SK-N-MC (cell line): ENCODE results near the gene BGN.

Experiments used
- EZH2 ChIP-seq: fragments of 200-600 bp; sonication (generic); IDR thresholded peaks from one replicate; pipeline ENCODE4 v1.6.1; 2017; ENCODE audit warnings: antibody characterized with exemption
- FOXP2 ChIP-seq: optimal IDR thresholded peaks from 2 replicates; pipeline ENCODE3; 2011; ENCODE audit warnings: mild to moderate bottlenecking, moderate library complexity; ENCODE audit not compliant: insufficient read depth; ENCODE audit errors: extremely low read length, control extremely low read depth
- POLR2AphosphoS5 ChIP-seq: IDR thresholded peaks from 2 replicates; pipeline ENCODE4 v1.6.1; 2012; ENCODE audit warnings: mild to moderate bottlenecking, low read depth, low read length, borderline replicate concordance

DNA sequence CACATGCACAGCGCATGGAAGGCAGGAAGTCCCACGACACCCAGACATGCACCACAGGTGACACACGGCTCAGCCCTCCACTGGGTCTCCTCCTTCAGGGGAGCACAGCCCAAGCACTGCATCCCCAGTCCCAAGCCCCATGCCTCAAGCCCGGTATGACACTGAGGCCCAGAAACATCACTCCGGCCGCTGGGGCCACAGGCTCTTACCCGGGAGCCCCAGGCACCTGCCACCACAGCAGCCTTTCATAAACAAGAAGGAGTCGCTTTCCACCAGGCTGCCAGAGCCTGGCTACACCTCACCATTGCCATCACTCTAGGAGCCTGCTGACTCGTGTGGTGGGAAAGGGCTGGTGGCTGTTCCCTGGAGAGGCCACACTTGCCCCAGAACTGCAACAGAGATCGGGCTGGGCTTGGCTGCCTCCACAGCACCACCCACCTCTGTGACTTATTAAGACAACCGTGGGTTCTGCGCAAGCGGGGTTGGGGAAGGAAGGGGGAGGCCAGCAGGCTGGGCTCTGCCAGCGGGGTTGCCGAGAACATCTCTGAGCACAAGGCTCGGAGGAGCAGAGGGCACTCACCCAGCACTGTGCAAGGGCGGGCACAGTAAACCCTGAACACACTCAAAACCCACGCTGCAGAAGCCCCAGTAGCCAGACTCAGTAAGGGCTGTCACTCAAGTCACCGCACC is 28.9 kb upstream of the BGN start:
- no peak for TF ChIP-seq EZH2
- TF ChIP-seq POLR2AphosphoS5: no peak
- no peak for TF ChIP-seq FOXP2
